T-helper 22 cell (primary cell): ENCODE data around the gene CSF3.

Source experiments
- DNase-seq: peaks from one replicate; pipeline ENCODE4 v3.0.0-alpha.2; 2020; ENCODE audit warnings: low read depth

Gene CSF3

DNA sequence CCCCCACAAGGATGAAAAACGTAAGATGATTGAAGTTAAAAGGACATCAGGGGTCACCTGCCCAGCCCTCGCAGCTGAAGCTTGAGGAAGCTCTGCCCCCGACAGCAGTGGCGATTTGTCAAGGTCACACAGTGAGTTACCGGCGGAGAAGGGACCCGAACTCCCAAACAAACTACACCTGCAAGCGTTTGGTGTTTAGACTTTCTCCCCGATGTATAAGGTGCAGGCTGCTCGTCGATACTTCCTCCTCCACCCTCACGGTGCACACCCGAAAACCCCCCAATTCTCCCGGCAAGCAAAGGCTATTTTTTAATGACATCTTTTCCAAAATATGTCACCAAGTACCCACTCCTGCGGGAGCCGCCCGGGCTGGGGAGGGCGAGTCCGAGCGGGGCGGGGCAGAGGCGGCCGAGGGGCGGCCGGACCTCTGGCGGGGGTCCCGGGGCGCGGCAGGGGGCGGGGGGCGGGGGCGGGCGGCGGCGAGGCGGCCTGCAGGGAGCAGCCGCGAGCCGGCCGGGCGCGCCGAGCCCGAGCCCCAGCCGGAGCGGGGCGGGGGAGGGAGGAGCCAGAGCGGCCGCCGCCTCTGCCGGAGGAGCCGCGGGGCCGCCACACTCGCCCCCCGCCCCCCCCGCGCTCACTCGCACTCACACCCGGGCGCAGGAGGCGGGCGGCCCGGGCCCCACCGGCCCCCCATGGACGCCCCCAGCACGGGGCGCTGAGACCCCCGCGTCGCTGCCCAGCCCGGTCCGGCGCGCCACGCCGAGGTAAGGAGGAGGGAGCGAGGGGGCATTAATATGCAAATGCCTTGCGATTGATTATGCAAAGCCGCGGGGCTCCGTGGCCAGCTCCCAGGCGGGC, 47.3 kb downstream of the CSF3 start, which contains the start of gene THRA:
TSS of gene THRA (plus strand) at position 637 of the 858 bp plus-strand sequence. CDS start 11,524 bp downstream, outside the sequence.
- DNase-seq = peak; percentile 58

DNA sequence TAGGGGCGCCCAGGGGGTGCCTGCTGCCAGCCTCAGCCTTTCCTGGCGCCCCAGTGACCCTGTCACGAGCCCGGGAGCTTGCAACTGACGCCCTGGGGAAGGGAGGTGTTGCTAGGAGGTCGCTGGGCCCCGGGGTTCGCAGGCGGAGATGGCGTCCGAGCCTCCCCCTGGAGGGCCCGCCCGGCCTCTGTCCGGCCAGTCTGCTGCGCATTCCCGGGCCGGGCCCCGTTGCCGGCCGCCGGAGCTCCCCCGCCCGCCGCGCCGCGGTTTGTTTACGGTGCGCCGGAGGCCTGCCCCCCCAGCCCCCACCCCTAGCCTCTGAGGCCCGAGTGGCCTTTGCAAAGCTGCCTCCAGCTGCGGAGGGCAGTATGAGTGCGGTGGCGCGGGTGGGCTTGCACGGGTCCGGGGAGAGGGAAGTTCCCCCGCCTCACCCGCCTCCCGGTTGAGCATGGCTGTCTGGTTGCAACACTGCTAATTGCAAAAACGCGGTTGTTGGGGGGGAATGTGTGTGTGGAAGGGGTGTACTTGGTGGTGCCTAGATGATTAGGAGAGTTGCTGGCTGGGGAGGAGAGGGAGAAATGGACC, 48.0 kb downstream of the CSF3 start:
- DNase-seq = peak; percentile 9

DNA sequence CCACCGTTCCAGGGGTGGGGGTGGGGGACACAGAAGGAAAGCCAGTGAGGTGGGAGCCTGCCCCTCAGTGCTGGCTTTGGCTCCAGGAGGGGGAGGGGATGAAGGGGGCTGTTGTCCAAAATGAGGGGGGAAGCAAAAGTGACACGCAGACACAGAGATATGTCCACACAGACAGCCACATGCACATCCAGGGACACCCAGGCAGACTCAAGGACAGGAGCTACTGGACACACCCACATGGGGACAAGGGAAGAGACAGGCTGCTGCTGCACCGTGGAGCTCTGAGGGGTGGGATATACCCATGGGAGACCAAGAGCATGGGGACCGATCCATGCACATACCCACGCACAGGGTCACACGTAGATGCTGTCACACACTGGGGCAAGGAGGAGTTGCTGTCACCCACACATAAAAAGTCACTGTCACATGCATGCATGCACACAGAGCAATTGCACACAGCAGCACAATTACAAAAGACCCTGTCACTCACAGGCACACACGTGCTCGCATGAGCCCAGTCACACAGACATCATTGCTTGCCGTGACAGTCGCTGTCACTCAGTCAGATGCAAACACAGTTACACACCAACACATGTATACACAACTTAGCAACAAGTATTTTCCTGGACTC, 48.8 kb downstream of the CSF3 start:
- no peak for DNase-seq

DNA sequence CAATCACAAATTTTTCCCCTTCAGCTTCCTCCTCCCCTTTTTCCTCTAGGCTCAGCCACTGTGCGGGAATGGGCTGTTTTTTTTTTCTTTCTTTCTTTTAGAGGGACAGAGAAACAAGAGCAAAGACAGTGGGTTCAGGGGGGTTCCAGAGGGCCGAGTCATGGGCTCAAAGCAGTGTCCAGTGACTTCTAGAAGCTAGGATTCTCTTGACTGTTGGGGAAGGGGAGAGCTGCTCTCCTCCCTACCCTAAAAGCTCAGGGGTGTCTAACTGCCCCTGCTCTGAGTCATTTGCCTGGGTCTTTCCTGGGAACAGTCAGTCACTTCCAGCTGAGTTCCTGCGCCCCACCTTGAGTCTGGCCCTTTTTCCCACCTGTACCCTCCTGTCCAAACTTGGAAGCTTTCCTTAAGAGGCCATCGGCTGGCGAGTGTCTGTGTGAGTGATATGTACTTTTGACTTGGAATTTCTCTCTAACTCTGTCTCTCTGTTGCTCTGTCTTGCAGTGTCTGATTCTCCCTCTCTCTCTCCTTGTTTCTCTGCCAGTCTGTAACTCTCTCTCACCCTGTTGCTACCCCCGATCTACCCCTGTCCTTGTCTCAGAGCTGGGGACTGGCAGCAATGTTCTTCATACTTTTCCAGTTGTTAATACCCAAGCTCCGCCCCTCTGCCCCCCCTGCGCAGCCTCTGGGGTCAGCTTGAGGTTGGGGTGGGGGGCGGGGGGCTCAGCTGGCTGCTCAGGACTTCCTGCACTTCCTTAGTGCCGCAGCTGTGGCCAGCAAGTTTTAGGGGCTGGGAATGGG, 49.9 kb downstream of the CSF3 start:
- DNase-seq = no peak

DNA sequence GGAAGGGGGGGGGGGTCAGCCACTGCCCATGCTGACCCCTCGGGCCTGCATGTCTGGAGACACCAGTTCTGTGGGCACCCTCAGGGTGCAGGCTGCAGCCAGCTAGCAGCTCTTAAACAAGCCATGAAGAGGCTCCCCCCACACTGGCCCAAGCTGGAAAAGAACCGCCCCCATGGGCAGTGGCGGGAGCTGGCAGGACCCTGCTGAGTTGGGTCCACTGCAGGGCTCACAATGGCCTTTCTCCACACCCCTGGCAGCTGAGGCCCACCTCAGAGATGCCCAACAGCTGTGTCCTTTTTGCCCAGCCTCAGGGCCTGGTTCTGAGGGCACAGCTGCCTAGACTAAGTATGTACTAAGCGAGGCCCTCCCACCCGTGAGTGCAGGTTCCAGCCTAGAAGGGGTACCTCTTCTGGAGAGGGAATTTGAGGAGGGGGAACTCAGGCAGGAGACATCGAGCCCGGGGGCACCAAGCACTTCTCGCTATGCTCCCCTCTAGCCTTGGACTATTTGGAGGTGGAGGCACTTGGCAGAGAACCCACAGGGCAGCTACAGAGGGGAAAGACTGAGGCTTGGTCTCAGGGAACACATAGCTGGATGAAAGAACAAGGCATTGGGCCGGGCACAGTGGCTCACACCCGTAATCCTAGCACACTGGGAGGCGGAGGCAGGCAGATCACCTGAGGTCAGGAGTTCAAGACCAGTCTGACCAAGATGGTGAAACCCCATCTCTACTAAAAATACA, 50.7 kb downstream of the CSF3 start:
- DNase-seq = no peak
